Right lobe of liver (tissue), 4 donors: ENCODE data around the gene RXFP1.
A peak's percentile ranks its signal among the peaks of the same experiment; 100 is the strongest.

Experiments used
- POLR2A ChIP-seq: fragments of 450-650 bp; IDR thresholded peaks from one replicate; pipeline ENCODE4 v1.6.1; 2017; ENCODE audit warnings: antibody characterized with exemption, mild to moderate bottlenecking
- TF ChIP-seq, protein P1 (sequence below), 4 donors: fragments of 200-600 bp in 3 of 4; fragments of 450-650 bp in 1 of 4; IDR thresholded peaks; one replicate each; pipeline versions ENCODE4 v1.5.1 to v1.8.0; 2016 to 2022; ENCODE audit warnings: antibody characterized with exemption in 4 of 4, mild to moderate bottlenecking in 2 of 4
- donor health status: DM: no; HTN: no; CAD: no.
- donor health status: DM: no; HTN: no; CAD: no.
- donor health status: DM: no; HTN: yes; CAD: no.

DNA sequence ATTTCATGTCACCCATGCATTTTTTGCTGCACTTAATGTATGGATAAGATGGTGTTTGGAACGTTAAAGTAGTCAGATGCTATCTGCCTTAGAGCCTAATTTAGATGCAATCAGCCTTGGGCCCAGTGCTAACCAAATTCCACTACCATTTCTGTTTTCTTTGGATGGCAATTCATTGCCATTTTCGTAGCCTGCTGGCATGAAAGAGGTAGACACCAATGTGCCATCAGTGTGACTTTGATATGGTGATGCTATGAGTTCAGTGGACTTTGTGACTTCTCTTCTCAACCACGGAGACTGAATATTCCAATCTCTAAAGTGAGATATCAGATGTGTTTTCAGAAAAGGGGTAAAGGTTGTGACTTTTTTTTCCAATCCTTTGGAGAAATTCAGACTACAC, 152.0 kb downstream of the RXFP1 start:
- TF ChIP-seq, protein P1, sequence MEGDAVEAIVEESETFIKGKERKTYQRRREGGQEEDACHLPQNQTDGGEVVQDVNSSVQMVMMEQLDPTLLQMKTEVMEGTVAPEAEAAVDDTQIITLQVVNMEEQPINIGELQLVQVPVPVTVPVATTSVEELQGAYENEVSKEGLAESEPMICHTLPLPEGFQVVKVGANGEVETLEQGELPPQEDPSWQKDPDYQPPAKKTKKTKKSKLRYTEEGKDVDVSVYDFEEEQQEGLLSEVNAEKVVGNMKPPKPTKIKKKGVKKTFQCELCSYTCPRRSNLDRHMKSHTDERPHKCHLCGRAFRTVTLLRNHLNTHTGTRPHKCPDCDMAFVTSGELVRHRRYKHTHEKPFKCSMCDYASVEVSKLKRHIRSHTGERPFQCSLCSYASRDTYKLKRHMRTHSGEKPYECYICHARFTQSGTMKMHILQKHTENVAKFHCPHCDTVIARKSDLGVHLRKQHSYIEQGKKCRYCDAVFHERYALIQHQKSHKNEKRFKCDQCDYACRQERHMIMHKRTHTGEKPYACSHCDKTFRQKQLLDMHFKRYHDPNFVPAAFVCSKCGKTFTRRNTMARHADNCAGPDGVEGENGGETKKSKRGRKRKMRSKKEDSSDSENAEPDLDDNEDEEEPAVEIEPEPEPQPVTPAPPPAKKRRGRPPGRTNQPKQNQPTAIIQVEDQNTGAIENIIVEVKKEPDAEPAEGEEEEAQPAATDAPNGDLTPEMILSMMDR (IDR thresholded peaks at IDR 0.05): peak in 1 of 4 donors; percentile 17
- no peak for TF ChIP-seq POLR2A
